Liver (tissue), 9 donors: ENCODE results near the gene SORCS2. TPM values are rescaled to one million over a fixed set of nuclear protein-coding genes. Genes with fewer than 3 reads are reported as not detected.

Experiments
- DNase-seq: peaks from one replicate; pipeline ENCODE4 v3.0.0-alpha.2; 2017; ENCODE audit warnings: low spot score
- H3K27ac ChIP-seq, 2 donors: one replicate each; pipeline ENCODE4 v1.7.0; 2013; ENCODE audit warnings: inconsistent platforms in 2 of 2, low read length in 2 of 2, control low read depth in 1 of 2, low read depth in 1 of 2, mild to moderate bottlenecking in 1 of 2
- H3K27me3 ChIP-seq, 4 donors: one replicate each; pipeline versions ENCODE4 v1.6.1 to v1.7.0; 2013; ENCODE audit warnings: low read length in 3 of 4, inconsistent platforms in 1 of 4, mild to moderate bottlenecking in 1 of 4, moderate library complexity in 1 of 4; ENCODE audit not compliant: control insufficient read depth in 4 of 4, insufficient read depth in 4 of 4
- H3K36me3 ChIP-seq, 4 donors: one replicate each; pipeline versions ENCODE4 v1.6.1 to v1.7.0; 2013; ENCODE audit warnings: low read length in 3 of 4, mild to moderate bottlenecking in 3 of 4, low read depth in 1 of 4, moderate library complexity in 1 of 4; ENCODE audit not compliant: control insufficient read depth in 4 of 4, insufficient read depth in 3 of 4
- H3K4me1 ChIP-seq, 4 donors: one replicate each; pipeline versions ENCODE4 v1.6.1 to v1.7.0; 2013; ENCODE audit warnings: low read length in 3 of 4, mild to moderate bottlenecking in 3 of 4, moderate library complexity in 1 of 4; ENCODE audit not compliant: control insufficient read depth in 4 of 4, insufficient read depth in 4 of 4
- H3K4me3 ChIP-seq, 3 donors: one replicate each; pipeline versions ENCODE4 v1.6.1 to v1.7.0; 2013; ENCODE audit warnings: low read length in 3 of 3, control low read depth in 1 of 3, low read depth in 1 of 3, mild to moderate bottlenecking in 1 of 3
- H3K9ac ChIP-seq, 2 donors: one replicate each; pipeline ENCODE4 v1.7.0; 2013; ENCODE audit warnings: low read length in 2 of 2, mild to moderate bottlenecking in 2 of 2, moderate library complexity in 2 of 2, control low read depth in 1 of 2, low read depth in 1 of 2
- H3K9me3 ChIP-seq, 4 donors: one replicate each; pipeline versions ENCODE4 v1.6.1 to v1.7.0; 2013; ENCODE audit warnings: low read length in 3 of 4; ENCODE audit not compliant: control insufficient read depth in 4 of 4
- ATF3 ChIP-seq: IDR thresholded peaks from 2 replicates; pipeline ENCODE4 v1.6.1; 2016; ENCODE audit warnings: antibody characterized with exemption
- CTCF ChIP-seq: fragments of 150-350 bp; IDR thresholded peaks from 2 replicates; pipeline ENCODE4 v1.5.1; 2017; ENCODE audit warnings: improper control_type of control experiment, low read depth, low read length; ENCODE audit not compliant: missing input control
- EGR1 ChIP-seq, 2 donors: IDR thresholded peaks; 2 replicates each; pipeline ENCODE4 v1.6.1; 2016 to 2018; ENCODE audit warnings: antibody characterized with exemption in 2 of 2, low read depth in 2 of 2
- FOXA1 ChIP-seq: IDR thresholded peaks from 2 replicates; pipeline ENCODE4 v1.6.1; 2016; ENCODE audit warnings: antibody characterized with exemption
- FOXA2 ChIP-seq: IDR thresholded peaks from 2 replicates; pipeline ENCODE4 v1.6.1; 2016; ENCODE audit warnings: antibody characterized with exemption
- GABPA ChIP-seq, 2 donors: IDR thresholded peaks in 1 of 2; conservative IDR thresholded peaks in 1 of 2; 2 replicates each; pipeline ENCODE4 v1.6.1; 2016; ENCODE audit warnings: antibody characterized with exemption in 2 of 2, mild to moderate bottlenecking in 1 of 2, moderate library complexity in 1 of 2
- HNF4A ChIP-seq, 2 donors: conservative IDR thresholded peaks; 2 replicates each; pipeline ENCODE4 v1.6.1; 2016; ENCODE audit warnings: antibody characterized with exemption in 2 of 2, mild to moderate bottlenecking in 2 of 2
- HNF4G ChIP-seq: IDR thresholded peaks from 2 replicates; pipeline ENCODE4 v1.6.1; 2016; ENCODE audit warnings: antibody characterized with exemption
- JUND ChIP-seq, 2 donors: IDR thresholded peaks; 2 replicates each; pipeline ENCODE4 v1.6.1; 2016; ENCODE audit warnings: antibody characterized with exemption in 2 of 2
- MAX ChIP-seq: IDR thresholded peaks from 2 replicates; pipeline ENCODE4 v1.6.1; 2016; ENCODE audit warnings: antibody characterized with exemption
- NR2F2 ChIP-seq: IDR thresholded peaks from 2 replicates; pipeline ENCODE4 v1.6.1; 2016; ENCODE audit warnings: antibody characterized with exemption
- REST ChIP-seq: IDR thresholded peaks from 2 replicates; pipeline ENCODE4 v1.6.1; 2016; ENCODE audit warnings: antibody characterized with exemption, mild to moderate bottlenecking
- RXRA ChIP-seq, 2 donors: IDR thresholded peaks; 2 replicates each; pipeline ENCODE4 v1.6.1; 2017 to 2018; ENCODE audit warnings: antibody characterized with exemption in 2 of 2, mild to moderate bottlenecking in 1 of 2
- SP1 ChIP-seq: IDR thresholded peaks from 2 replicates; pipeline ENCODE4 v1.6.1; 2018; ENCODE audit warnings: antibody characterized with exemption, mild to moderate bottlenecking
- TAF1 ChIP-seq: conservative IDR thresholded peaks from 2 replicates; pipeline ENCODE4 v1.6.1; 2016; ENCODE audit warnings: antibody characterized with exemption, mild to moderate bottlenecking
- WGBS: extraction: QIAGEN DNeasy Blood & Tissue Kit; methylation state at CpG from one replicate; pipeline ENCODE4 v1.1.7; 2013; 5-methylcytosine and 5-hydroxymethylcytosine counted together
- polyA plus RNA-seq, 2 donors: library from polyadenylated mRNA; stranded (reverse) in 1 of 2; unstranded in 1 of 2; fragments of 200-250 nt in 1 of 2; fragments of >200 nt in 1 of 2; fragmentation: Nextera tagmentation in 1 of 2; extraction: Ambion mirVana in 1 of 2; gene quantifications; one replicate each; pipeline versions ENCODE4 v1.2.1 to v1.2.3, GENCODE V29; 2013 to 2015
- total RNA-seq, 2 donors: library from RNA; depleted of rRNA; stranded (reverse); fragments of >200 nt; gene quantifications; one replicate each; pipeline ENCODE4 v1.2.3, GENCODE V29; 2014
- donor health status: healthy.
- donor health status: healthy.
- donor health status: healthy.
- donor health status: healthy.
- donor health status: healthy.

Gene SORCS2
- total and polyA plus RNA-seq, 4 donors = 0.10 to 1.4 (median 0.92) TPM

- Histone ChIP-seq H3K36me3 (no peaks in the 10 kb centered on the region), H3K9ac (no peak overlapping the region), H3K4me1 (no peaks in the 10 kb centered on the region), H3K27ac (no peak overlapping the region), H3K27me3 (no peaks in the 10 kb centered on the region), H3K4me3 (no peak overlapping the region), H3K9me3 (no peaks in the 10 kb centered on the region)
- no peak for DNase-seq
- no peak for TF ChIP-seq TAF1
- no peak for TF ChIP-seq FOXA2
- TF ChIP-seq REST = no peak
- no peak for TF ChIP-seq ATF3
- TF ChIP-seq HNF4A (conservative IDR thresholded peaks at IDR 0.05) = no peak
- TF ChIP-seq SP1 = no peak
- no peak for TF ChIP-seq RXRA (IDR thresholded peaks at IDR 0.05)
- TF ChIP-seq JUND (IDR thresholded peaks at IDR 0.05) = no peak
- no peak for TF ChIP-seq CTCF
- TF ChIP-seq MAX = no peak
- TF ChIP-seq FOXA1 = no peak
- no peak for TF ChIP-seq HNF4G
- no peak for TF ChIP-seq EGR1 (IDR thresholded peaks at IDR 0.05; ENCODE audit: low read depth in 2 of 2)
- WGBS = 70% methylated on average over 8 of the region's 8 CpGs
Measured at GRCh38 chr4:7691982-7692381, 499.6 kb downstream of the SORCS2 start.

- H3K36me3 ChIP-seq = no peaks in the 10 kb centered on the region
- H3K4me1 ChIP-seq = no peaks in the 10 kb centered on the region
- TF ChIP-seq MAX (no peak), GABPA (IDR thresholded peaks at IDR 0.05 in 1 of 2, conservative IDR thresholded peaks at IDR 0.05 in 1 of 2) (no peak), NR2F2 (no peak), EGR1 (IDR thresholded peaks at IDR 0.05; ENCODE audit: low read depth in 2 of 2) (no peak), RXRA (IDR thresholded peaks at IDR 0.05) (no peak), FOXA2 (no peak), REST (no peak)
- no peaks in the 10 kb centered on the region for H3K27me3 ChIP-seq
- no peaks in the 10 kb centered on the region for H3K9me3 ChIP-seq
- no peak for DNase-seq
- no peak overlapping the region for H3K27ac ChIP-seq
- no peak overlapping the region for H3K4me3 ChIP-seq
- H3K9ac ChIP-seq = no peak overlapping the region
- WGBS = 93% methylated on average over 18 of the region's 18 CpGs
Measured at GRCh38 chr4:7692451-7693236, 500.3 kb downstream of the SORCS2 start.
